ENCODE measurements around the gene RELCH. TPM values are rescaled to one million over a fixed set of nuclear protein-coding genes. Genes with fewer than 3 reads are reported as not detected.

The RELCH gene
- total and polyA plus RNA-seq, 2 donors: 12.8 to 73.3 TPM

DNA sequence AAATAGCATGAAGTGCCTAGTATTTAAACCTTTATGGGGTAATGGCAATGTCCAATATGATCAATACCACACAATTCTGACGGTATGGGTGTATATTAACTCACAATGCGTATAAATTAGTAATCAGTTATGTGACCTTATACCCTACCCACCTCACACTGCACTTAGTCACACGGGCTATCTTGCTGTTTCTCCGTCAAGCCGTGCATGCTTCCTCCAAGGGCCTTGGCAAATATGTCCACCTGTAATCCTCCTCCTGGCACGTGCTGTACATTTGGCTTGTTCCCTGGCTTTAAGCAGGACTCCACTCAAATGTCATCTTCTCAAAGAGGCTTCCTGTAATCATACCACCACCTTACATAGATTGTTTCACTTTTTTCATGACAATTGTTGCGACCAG is 150.3 kb downstream of the RELCH start:
- WGBS: 70% methylated on average over 7 of the region's 7 CpGs
- no peaks in the 10 kb centered on the region for H3K4me1 ChIP-seq (ENCODE audit: insufficient read depth)
- no peaks in the 10 kb centered on the region for H3K36me3 ChIP-seq (ENCODE audit: insufficient read depth)
- H3K4me3 ChIP-seq (ENCODE audit: low read depth, low read length): no peak overlapping the region
- H3K27ac ChIP-seq (ENCODE audit: low read depth): no peak overlapping the region
- no peak for DNase-seq (ENCODE audit: extremely low spot score)

DNA sequence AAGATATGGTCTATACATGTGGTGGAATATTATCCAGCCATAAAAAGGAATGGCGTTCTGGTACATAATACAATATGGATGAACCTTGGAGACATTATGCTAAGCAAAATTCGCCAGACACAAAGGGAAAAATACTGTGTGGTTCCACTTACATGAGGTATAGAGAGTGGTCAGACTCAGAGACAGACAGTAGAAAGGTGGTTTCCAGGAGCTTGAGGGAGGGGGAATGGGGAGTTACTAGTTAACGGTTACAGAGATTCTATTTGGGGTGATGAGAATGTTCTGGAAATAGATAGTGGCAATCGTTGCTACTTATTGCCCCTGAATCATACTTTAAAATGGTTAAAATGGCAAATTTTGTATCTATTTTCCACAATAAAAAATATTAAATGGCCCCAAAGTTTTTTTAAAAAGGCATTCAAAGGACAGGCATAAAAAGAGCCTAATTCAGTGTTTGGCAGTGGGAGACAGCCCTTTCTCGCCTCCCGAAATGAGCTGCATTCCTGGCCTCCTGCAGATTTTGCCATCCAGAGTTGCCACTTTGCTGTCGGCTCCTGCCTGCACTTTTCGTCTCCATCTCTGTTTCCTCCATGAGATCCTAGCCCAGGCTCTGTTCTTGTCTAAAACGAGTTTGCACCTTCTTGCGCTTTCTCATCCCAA is 151.5 kb downstream of the RELCH start:
- 59% methylated on average over 10 of the region's 10 CpGs for WGBS
- no peaks in the 10 kb centered on the region for H3K36me3 ChIP-seq (ENCODE audit: insufficient read depth)
- H3K4me1 ChIP-seq (ENCODE audit: insufficient read depth): no peaks in the 10 kb centered on the region
- no peak overlapping the region for H3K27ac ChIP-seq (ENCODE audit: low read depth)
- DNase-seq (ENCODE audit: extremely low spot score): no peak
- no peak overlapping the region for H3K4me3 ChIP-seq (ENCODE audit: low read depth, low read length)

DNA sequence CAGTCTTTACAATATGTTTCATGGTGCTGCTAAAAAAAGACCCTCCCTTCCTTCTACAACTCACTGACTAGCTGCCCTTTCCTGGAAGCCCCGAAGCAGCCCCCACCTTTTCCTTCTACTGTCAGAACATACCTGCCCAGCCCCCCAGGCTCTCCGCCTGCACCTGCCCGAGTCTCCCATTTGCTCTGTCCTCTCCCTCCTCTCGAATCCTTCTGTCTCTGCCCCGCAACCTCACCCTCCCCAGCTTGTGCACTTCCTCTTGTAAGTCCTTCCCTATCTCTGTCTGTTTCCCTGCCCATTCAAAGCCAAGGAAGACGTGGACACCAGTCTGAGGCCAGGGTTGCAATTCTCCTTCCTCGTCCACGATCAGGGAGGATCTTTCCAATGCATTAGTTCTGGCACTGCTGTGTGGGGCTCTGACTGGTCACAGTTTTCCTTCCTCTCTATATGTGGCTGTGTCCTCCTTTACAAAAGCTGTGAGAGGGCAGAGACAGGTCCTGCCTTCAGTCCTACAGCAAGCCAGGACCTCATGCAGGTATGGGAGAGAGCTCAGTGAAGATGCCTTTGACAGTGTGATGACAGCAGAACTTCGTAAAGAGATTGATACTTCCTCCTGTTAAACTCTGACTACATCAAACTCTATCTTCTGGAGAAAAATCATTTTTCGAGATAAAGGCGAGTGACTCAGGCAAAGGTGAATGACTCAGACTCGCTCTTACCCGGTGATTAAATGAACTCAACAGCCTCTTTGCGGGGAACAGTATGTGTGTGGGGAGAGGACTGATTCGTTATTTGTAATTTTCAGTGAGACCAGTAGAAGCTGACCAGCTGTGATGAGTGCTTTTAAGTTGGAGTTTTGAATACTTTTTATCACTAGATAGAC is 152.3 kb downstream of the RELCH start:
- WGBS: 52% methylated on average over 15 of the region's 15 CpGs
- no peak overlapping the region for H3K4me3 ChIP-seq (ENCODE audit: low read depth, low read length)
- no peaks in the 10 kb centered on the region for H3K36me3 ChIP-seq (ENCODE audit: insufficient read depth)
- H3K27ac ChIP-seq (ENCODE audit: low read depth): no peak overlapping the region
- no peaks in the 10 kb centered on the region for H3K4me1 ChIP-seq (ENCODE audit: insufficient read depth)
- DNase-seq (ENCODE audit: extremely low spot score): no peak

DNA sequence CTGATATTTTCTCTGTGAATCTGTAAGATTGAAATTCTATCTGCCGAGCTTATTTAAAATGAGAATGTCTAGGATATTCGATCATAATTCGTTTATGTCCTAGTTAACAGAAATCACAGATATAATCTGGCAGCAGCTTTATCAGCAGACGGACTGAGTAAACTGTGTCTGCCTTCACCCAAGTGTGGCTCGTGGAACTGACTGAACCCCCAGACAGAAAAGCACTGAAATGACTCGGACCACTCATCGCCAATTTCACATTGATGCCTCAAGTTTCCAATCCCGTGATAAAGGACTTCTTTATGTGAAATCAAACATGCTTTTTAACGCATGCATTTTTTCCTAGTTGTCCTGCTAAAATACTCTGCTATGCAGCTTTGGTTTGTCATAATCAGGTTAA is 153.9 kb downstream of the RELCH start:
- H3K36me3 ChIP-seq (ENCODE audit: insufficient read depth): no peaks in the 10 kb centered on the region
- H3K27ac ChIP-seq (ENCODE audit: low read depth): no peak overlapping the region
- no peak for DNase-seq (ENCODE audit: extremely low spot score)
- H3K4me3 ChIP-seq (ENCODE audit: low read depth, low read length): no peak overlapping the region
- WGBS: 50% methylated on average over 9 of the region's 9 CpGs
- no peaks in the 10 kb centered on the region for H3K4me1 ChIP-seq (ENCODE audit: insufficient read depth)

DNA sequence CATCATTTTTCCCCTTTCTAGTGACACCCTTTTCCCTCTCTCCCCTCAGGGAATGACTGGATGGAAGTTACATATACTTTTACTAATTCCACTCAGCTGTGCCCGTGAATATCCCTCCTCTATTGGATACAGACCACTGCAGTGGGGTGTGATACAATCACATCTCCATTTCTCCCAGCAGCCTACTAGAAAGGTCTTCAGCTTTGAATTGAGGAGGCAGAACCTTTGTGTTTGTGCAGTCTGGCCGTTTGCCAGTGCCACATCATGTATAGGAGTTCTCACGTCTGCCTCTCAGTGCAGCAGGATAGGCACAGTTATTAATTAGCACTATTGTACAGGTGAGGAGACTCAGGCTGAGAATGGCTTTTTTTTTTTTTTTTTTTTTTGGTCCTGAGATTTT is 154.4 kb downstream of the RELCH start:
- 59% methylated on average over 3 of the region's 3 CpGs for WGBS
- H3K4me3 ChIP-seq (ENCODE audit: low read depth, low read length): no peak overlapping the region
- DNase-seq (ENCODE audit: extremely low spot score): no peak

DNA sequence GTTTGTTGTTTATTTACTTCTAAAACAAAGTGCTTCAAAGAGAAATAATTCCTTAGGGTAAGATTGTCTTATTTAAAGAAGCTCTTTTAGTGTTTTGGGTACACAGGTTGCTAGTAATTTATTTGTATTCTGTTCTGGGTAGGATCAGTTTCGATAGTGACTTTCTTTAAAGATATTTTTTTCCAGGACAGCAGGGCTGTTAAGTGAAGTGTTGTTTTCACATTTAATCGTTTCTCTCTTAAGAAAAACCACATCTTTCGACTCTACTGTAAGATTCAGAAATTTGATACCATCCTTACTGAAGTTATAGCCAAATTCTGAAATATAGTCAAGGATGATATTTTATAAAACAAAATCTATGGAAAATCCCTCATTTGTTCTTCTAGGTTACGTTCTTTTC is 155.8 kb downstream of the RELCH start:
- no peak for DNase-seq (ENCODE audit: extremely low spot score)
- H3K36me3 ChIP-seq (ENCODE audit: insufficient read depth): no peaks in the 10 kb centered on the region
- 84% methylated on average over 4 of the region's 4 CpGs for WGBS
- no peak overlapping the region for H3K27ac ChIP-seq (ENCODE audit: low read depth)
- no peak overlapping the region for H3K4me3 ChIP-seq (ENCODE audit: low read depth, low read length)
- no peaks in the 10 kb centered on the region for H3K4me1 ChIP-seq (ENCODE audit: insufficient read depth)

More for the DNA sequence above, 154.4 kb downstream of the RELCH start:
- Histone ChIP-seq H3K4me1 (ENCODE audit: insufficient read depth) (no peaks in the 10 kb centered on the region), H3K36me3 (ENCODE audit: insufficient read depth) (no peaks in the 10 kb centered on the region), H3K27ac (ENCODE audit: low read depth) (no peak overlapping the region)

DNA sequence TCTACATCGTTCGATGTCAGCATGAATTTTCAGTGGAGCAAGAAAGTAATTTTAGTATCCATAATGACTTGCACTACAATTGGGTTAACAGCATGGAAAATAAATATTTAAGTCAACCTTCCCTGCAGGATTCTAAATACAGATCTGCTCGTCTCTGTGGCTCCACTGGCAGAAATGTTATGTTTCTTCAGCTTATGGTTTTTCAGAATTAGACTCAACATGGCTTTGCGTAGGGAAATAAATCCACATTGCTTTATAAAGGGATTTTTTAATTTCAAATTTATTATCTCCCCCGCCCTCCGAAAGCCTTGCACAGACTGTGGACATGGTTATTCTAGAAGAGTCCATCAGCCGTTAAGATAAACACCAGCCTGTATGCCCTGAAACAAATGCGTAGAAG is 156.3 kb downstream of the RELCH start:
- H3K27ac ChIP-seq (ENCODE audit: low read depth): no peak overlapping the region
- WGBS: 82% methylated on average over 8 of the region's 8 CpGs
- no peak overlapping the region for H3K4me3 ChIP-seq (ENCODE audit: low read depth, low read length)
- no peaks in the 10 kb centered on the region for H3K4me1 ChIP-seq (ENCODE audit: insufficient read depth)
- DNase-seq (ENCODE audit: extremely low spot score): no peak
- H3K36me3 ChIP-seq (ENCODE audit: insufficient read depth): no peaks in the 10 kb centered on the region

DNA sequence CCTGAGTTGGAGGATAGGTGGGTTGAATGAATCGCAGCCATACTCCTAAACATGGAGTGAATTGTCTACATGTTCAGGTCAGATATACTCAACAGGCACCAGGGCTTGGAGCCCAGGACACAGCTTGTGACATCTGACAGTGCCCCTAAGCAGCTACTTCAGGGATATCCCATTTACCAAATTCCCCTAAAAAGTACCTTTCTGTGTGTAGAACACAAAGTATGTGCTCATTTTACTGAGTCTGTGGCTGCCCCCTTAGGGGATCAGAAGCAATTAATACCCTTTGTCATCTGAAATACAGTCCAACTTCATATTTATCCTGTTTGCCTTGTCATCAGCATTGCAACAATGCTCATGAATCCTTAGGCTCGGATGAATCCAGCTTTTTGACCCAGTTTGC is 158.9 kb downstream of the RELCH start:
- 87% methylated on average over 2 of the region's 2 CpGs for WGBS
- Histone ChIP-seq H3K4me3 (ENCODE audit: low read depth, low read length) (no peak overlapping the region), H3K4me1 (ENCODE audit: insufficient read depth) (no peaks in the 10 kb centered on the region), H3K27ac (ENCODE audit: low read depth) (no peak overlapping the region), H3K36me3 (ENCODE audit: insufficient read depth) (no peaks in the 10 kb centered on the region)
- no peak for DNase-seq (ENCODE audit: extremely low spot score)

DNA sequence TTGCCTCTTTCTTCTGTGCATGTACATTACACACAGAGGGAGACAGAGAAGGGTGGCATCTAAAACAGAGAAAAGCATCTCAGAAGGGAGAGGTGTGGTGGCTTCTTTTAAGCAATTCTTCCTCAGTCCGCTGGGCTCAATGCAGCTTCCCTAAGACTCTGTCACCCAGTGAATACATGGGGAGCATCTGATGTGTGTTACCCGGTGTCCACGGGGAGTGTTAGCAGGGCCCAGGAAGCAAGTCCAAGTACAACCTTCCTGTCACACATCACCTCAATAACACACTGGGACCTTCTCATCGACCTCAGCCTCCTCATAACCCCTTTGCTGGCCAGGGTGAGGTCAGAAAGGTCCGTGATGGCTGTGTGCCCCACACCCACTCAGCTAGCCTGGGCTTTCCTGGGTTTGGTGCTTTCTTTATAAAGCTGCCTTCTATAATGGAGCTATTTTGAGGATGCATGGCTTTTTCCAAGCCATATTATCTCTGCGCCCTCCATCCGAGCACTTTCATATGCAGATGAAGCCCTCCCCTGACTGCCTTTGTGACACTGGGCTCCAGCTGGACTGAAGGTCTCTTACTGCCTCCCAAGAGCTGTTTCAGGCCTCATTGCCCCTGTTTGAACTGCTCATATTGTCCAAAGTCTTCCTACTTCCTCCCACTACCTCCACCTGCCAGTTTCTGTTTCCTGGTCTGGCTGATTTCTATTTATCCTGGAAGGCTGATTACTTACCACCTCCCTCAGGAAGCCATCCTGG is 159.5 kb downstream of the RELCH start:
- Histone ChIP-seq H3K4me3 (ENCODE audit: low read depth, low read length) (no peak overlapping the region), H3K4me1 (ENCODE audit: insufficient read depth) (no peaks in the 10 kb centered on the region), H3K27ac (ENCODE audit: low read depth) (no peak overlapping the region), H3K36me3 (ENCODE audit: insufficient read depth) (no peaks in the 10 kb centered on the region)
- no peak for DNase-seq (ENCODE audit: extremely low spot score)
- 61% methylated on average over 7 of the region's 7 CpGs for WGBS

DNA sequence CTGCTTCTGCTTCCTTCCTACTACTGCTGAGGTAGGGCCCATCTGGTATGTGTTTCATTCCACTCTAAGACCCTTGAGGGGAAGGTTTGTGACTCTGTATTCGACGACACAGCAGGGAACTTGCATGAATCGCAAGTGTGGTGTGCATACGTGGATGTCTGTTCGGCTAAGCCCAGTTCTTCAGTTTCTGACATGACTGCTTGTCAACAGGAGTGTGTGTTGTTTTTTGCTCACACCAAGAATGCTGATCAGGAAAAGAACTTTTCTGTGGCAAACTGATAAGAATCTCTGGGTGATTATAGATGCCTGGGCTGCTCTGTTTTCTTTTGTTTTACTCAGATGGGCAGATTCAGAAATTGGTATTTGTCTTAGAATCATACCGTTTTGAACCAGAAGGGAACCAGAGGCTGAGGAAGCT is 160.0 kb downstream of the RELCH start:
- no peak overlapping the region for H3K27ac ChIP-seq (ENCODE audit: low read depth)
- WGBS: 51% methylated on average over 6 of the region's 6 CpGs
- DNase-seq (ENCODE audit: extremely low spot score): no peak

DNA sequence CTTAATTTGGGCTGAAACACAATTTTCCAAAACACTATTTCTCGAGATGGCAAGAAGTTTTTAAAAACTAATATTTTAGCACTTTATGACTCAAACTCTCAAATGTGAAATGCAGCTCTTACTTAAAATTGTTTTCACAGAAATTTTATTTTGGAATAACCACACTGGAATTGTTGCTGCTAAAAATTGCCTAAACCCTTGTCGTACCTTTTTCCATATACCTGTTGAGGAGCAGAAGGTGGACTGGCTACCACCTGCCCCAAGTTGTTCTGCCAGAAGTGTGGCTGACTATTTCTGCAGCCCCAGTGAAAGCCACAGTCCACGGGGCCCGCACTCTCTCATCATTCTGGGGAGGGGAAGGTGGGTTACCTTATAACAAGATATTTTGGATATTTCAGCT is 161.4 kb downstream of the RELCH start:
- no peaks in the 10 kb centered on the region for H3K4me1 ChIP-seq (ENCODE audit: insufficient read depth)
- WGBS: 87% methylated on average over 4 of the region's 4 CpGs
- no peak overlapping the region for H3K4me3 ChIP-seq (ENCODE audit: low read depth, low read length)
- H3K27ac ChIP-seq (ENCODE audit: low read depth): no peak overlapping the region
- H3K36me3 ChIP-seq (ENCODE audit: insufficient read depth): no peaks in the 10 kb centered on the region
- DNase-seq (ENCODE audit: extremely low spot score): no peak

More for the DNA sequence above, 160.0 kb downstream of the RELCH start:
- no peak overlapping the region for H3K4me3 ChIP-seq (ENCODE audit: low read depth, low read length)
- H3K4me1 ChIP-seq (ENCODE audit: insufficient read depth): no peaks in the 10 kb centered on the region
- H3K36me3 ChIP-seq (ENCODE audit: insufficient read depth): no peaks in the 10 kb centered on the region

DNA sequence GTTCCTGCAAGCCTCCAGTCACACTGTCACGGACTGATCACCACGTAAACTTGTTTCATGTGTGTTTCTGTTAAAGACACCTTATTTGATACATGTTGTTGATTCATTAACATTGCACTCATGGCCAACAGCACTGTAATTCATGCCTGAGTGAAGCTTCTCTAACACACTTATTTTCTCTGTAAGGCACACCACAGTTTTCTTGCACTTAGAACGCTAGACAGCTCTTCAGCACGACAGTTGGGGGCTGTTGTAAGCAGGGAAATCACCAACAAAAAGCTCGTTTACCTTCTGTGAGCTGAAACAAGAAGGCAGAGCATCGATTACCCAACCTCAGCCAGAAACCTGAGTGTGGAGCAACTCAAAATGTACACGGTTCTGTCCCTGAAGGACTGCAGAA is 166.1 kb downstream of the RELCH start:
- H3K4me1 ChIP-seq (ENCODE audit: insufficient read depth): no peaks in the 10 kb centered on the region
- WGBS: 80% methylated on average over 7 of the region's 7 CpGs
- no peaks in the 10 kb centered on the region for H3K36me3 ChIP-seq (ENCODE audit: insufficient read depth)
- DNase-seq (ENCODE audit: extremely low spot score): no peak
- H3K27ac ChIP-seq (ENCODE audit: low read depth): no peak overlapping the region
- no peak overlapping the region for H3K4me3 ChIP-seq (ENCODE audit: low read depth, low read length)

DNA sequence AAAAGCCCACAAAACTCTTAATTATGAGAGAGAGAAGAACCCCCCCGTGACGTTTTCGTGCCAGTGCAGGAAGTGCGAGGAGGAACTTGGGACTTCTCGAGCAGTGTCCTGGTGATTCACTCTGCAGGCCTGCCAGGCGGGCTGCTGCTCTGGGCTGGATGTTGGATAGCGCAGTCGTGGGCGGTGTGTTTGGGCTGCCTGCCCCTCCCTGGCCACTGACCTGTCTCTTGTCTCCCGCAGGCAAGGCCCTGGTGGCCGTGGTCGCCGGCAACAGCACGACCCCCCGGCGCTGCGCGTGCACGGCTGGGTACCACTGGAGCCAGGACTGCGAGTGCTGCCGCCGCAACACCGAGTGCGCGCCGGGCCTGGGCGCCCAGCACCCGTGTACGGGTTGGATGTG is 167.1 kb downstream of the RELCH start:
- H3K4me3 ChIP-seq (ENCODE audit: low read depth, low read length): no peak overlapping the region
- 91% methylated on average over 29 of the region's 29 CpGs for WGBS
- no peak for DNase-seq (ENCODE audit: extremely low spot score)
- no peaks in the 10 kb centered on the region for H3K36me3 ChIP-seq (ENCODE audit: insufficient read depth)
- no peaks in the 10 kb centered on the region for H3K4me1 ChIP-seq (ENCODE audit: insufficient read depth)
- H3K27ac ChIP-seq (ENCODE audit: low read depth): no peak overlapping the region
